NCI-H69 (cell line): Measurements from ENCODE around the gene MON1A.
"Not testable (repeated sequence)": the region's sequence is repeated elsewhere in the genome, so short reads cannot be mapped to it uniquely, and the experiment has no call there.

Experiments
- DNase-seq: peaks from one replicate; lab custom pipeline; 2025; lab: John Stamatoyannopoulos, UW

Gene MON1A, protein sequence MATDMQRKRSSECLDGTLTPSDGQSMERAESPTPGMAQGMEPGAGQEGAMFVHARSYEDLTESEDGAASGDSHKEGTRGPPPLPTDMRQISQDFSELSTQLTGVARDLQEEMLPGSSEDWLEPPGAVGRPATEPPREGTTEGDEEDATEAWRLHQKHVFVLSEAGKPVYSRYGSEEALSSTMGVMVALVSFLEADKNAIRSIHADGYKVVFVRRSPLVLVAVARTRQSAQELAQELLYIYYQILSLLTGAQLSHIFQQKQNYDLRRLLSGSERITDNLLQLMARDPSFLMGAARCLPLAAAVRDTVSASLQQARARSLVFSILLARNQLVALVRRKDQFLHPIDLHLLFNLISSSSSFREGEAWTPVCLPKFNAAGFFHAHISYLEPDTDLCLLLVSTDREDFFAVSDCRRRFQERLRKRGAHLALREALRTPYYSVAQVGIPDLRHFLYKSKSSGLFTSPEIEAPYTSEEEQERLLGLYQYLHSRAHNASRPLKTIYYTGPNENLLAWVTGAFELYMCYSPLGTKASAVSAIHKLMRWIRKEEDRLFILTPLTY

DNA sequence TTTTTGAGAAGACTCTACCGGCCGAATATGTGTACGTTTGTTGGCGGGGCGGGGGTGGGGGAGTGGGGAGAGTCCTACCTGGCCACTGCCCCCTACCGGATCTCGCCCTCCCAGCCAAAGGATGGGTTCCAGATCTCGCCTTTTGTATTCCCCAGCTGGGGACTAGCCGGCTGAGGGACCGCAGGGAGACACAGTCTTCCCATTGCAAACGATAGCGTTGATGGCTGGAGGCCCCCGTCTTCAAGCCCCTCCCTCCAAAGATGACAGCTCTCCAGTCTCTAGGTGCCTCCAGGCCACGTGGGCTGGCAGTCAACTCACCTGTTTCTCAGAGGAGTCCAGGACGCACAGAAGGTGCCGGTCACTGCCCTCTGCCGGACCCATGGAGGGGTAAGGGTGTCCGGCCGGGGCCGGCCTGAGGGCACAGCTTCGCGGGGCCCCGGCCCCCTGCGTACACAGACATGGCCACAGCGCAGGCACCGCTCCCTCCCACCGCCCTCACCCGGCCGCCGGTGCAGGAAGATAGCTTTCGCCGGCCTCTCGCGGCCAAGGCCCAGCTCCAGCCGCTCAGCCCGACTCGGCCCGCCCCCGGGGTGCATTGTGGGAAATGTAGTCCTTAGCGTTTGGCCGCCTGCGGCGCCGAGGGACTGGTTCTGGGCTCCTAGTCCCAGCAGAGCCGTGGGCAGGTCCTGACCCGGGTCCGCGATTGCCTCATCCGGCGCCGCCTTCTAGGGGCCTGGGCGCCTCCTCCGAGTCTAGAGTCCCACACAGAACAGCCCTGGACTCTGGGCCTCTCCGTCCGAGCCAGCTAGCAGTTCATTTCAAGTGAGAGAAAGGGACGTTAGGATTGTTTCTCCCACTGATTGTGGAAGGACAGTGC lies at the start of gene MON1A:
Gene MON1A, minus strand, starts transcription at position 521 of the 877 bp plus-strand sequence. CDS start 16,465 bp downstream, outside the sequence.
- peak; percentile 86 for DNase-seq

DNA sequence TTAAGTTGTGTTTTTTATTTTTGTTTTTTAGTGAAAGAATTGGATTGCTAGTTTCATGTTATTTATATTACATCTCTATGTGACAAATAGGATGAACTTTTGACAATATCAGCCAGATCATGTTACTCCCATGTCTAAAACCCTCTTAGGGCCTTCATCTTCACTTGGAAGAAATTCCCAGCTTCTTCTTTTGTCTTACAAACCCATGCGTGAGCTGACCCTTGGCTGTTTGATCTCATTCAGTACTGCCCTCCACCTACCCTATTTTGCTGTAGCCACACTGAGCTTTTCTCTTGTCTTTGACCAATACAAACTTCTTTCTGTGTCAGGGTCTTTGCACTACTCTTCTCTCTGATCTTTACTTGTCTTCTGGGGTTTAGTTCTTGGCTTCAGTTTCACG lies 47.3 kb upstream of the MON1A start:
- no peak for DNase-seq

- no peak for DNase-seq
Observed at GRCh38 chr3:49972656-49973055, 43.0 kb upstream of the MON1A start.

DNA sequence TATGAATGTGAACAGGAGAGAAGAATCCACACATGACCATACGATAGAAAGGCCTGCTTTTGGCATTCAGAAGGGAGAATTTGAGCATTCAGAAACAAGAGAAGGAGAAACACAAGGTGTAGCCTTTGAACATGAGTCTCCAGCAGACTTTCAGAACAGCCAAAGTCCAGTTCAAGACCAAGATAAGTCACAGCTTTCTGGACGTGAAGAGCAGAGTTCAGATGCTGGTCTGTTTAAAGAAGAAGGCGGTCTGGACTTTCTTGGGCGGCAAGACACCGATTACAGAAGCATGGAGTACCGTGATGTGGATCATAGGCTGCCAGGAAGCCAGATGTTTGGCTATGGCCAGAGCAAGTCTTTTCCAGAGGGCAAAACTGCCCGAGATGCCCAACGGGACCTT lies 38.7 kb upstream of the MON1A start:
- no peak for DNase-seq

GRCh38 chr3:49967291-49967690 lies 37.7 kb upstream of the MON1A start:
- no peak for DNase-seq

- DNase-seq: peak; percentile 36
Observed at GRCh38 chr3:49966233-49966942, 36.8 kb upstream of the MON1A start.

- DNase-seq: no peak
Observed at GRCh38 chr3:49955636-49956035, 26.0 kb upstream of the MON1A start.

- no peak for DNase-seq
Observed at GRCh38 chr3:49952924-49953323, 23.3 kb upstream of the MON1A start.

- DNase-seq: no peak
Observed at GRCh38 chr3:49942651-49943050, 13.0 kb upstream of the MON1A start.

- no peak for DNase-seq
Observed at GRCh38 chr3:49940667-49941249, 11.1 kb upstream of the MON1A start.

GRCh38 chr3:49939858-49940666 lies 10.5 kb upstream of the MON1A start, which contains the start of gene RBM6:
Gene RBM6 (plus strand): TSS chr3:49940150. CDS start chr3:49962642, 22,492 bp downstream.
- peak; percentile 96 for DNase-seq

DNA sequence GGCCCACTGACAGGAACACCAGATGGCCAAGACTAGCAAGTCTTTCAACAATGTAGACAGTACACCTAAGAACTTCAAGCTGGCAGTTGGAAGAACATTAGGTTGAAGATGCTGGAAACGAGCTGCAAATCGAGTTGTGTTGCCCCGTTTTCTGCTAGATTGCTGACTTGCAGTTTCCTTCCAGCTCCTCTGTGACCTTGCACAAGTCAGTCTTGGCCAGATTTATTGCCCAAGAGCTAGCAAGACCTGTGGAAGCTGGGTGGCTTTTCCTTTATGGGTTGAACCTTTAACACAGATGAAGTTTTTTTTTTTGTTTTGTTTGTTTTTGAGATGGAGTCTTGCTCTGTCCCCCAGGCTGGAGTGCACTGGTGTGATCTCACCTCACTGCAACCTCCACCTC lies 7.5 kb upstream of the MON1A start:
- DNase-seq: no peak

DNA sequence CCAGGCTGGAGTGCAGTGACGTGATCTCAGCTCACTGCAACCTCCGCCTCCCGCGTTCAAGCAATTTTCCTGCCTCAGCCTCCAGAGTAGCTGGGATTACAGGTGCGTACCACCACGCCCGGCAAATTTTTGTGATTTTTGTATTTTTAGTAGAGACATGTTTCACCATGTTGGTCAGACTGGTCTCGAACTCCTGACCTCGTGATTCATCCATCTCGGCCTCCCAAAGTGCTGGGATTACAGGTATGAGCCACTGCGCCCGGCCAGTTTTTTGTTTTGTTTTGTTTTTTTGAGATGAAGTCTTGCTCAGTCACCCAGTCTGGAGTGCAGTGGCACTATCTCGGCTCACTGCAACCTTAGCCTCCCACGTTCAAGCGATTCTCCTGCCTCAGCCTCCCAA lies 2.7 kb upstream of the MON1A start:
- not testable (repeated sequence) for DNase-seq

DNA sequence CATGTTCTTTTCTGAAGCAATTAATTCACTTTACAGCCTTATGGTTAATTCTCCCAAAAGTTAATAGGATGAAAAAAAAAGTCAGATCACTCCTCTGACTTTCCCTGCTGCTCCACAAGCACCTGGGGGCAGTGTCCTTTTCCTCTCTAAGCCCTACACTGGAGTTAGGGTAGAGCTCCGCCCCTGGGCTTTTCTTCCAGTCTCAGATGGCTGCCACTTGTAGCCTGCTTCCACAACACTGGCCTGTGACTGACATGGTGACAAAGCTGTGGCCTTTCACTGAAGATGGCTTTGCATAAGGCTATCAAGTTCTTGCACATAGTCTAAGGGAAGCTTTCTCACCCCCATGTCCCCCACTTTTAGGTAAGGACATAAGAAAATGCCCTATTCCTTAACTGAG lies 1.3 kb upstream of the MON1A start:
- DNase-seq: peak; percentile 40

GRCh38 chr3:49930168-49930690 lies 618 bp upstream of the MON1A start:
- no peak for DNase-seq

GRCh38 chr3:49928481-49929017 lies 1.1 kb downstream of the MON1A start:
- peak; percentile 20 for DNase-seq

GRCh38 chr3:49927798-49928197 lies 1.8 kb downstream of the MON1A start:
- no peak for DNase-seq

GRCh38 chr3:49926117-49926728 lies 3.4 kb downstream of the MON1A start:
- no peak for DNase-seq

DNA sequence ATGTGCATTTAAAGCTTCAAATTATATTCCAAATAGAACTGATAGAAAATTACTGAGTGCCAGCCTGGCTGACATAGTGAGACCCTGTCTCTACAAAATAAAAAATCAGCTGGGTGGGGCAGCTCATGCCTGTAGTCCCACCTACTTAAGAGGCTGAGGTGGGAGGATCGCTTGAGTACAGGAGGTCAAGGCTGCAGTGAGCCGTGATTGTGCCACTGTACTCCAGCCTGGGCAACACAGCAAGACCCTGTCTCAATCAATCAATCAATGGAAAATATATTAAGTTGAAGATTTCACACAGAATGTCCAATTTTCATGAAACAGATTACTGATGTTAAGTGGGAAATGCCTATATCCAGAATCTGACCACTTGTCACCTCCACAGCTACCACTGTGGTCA lies 4.1 kb downstream of the MON1A start:
- no peak for DNase-seq

GRCh38 chr3:49924683-49925082 lies 4.9 kb downstream of the MON1A start:
- DNase-seq: no peak
